B cell (primary cell): ENCODE results near the gene MRPL1. TPM values are rescaled to one million over a fixed set of nuclear protein-coding genes. Genes with fewer than 3 reads are reported as not detected.

Experiments
- ATAC-seq: fragments of 200-7000 bp; cut with Tn5 transposase; one replicate; pipeline ENCODE4 v1.10.0; 2021; ENCODE audit warnings: low read depth, mild to moderate bottlenecking, moderate number of reproducible peaks, moderate library complexity
- CTCF ChIA-PET: fragments of 350-600 bp; sonication (Branson Sonifier 250); formaldehyde crosslinking; loops from one replicate; lab custom pipeline; 2021; ENCODE audit warnings: antibody characterized with exemption, inconsistent platforms; lab: Charles Lee
- POLR2A ChIA-PET: fragments of 350-600 bp; sonication (Branson Sonifier 250); formaldehyde crosslinking; loops from one replicate; lab custom pipeline; 2021; ENCODE audit warnings: antibody characterized with exemption; lab: Charles Lee
- DNase-seq: peaks from one replicate; pipeline ENCODE4 v3.0.0; 2013
- H2AFZ ChIP-seq: 2 replicates; pipeline ENCODE4 v1.6.1; 2012; ENCODE audit warnings: mild to moderate bottlenecking, low read depth, low read length; ENCODE audit not compliant: insufficient read depth, poor library complexity, severe bottlenecking
- H3K27ac ChIP-seq, 2 donors: 1 replicate in 1 of 2; 2 replicates in 1 of 2; pipeline ENCODE4 v1.5.1; 2012 to 2013; ENCODE audit warnings: low read length in 2 of 2, mild to moderate bottlenecking in 2 of 2, moderate library complexity in 1 of 2
- H3K27me3 ChIP-seq, 4 experiments: fragments of 200-600 bp in 1 of 4; sonication (generic) in 1 of 4; replicated peaks in 1 of 4; 1 replicate in 2 of 4; 2 replicates in 2 of 4; pipeline versions ENCODE4 v1.6.1 to v1.7.0; 2013 to 2016; ENCODE audit warnings: low read length in 3 of 4, mild to moderate bottlenecking in 2 of 4, mixed read lengths in 1 of 4, moderate library complexity in 1 of 4; ENCODE audit not compliant: insufficient read depth in 4 of 4, control insufficient read depth in 3 of 4; ENCODE audit errors: control extremely low read depth in 1 of 4
- H3K36me3 ChIP-seq, 2 experiments: replicated peaks in 1 of 2; 1 replicate in 1 of 2; 2 replicates in 1 of 2; pipeline versions ENCODE4 v1.6.1 to v1.7.1; 2013; ENCODE audit warnings: low read length in 1 of 2; ENCODE audit not compliant: insufficient read depth in 2 of 2, control insufficient read depth in 1 of 2; ENCODE audit errors: control extremely low read depth in 1 of 2, extremely low read depth in 1 of 2
- H3K4me1 ChIP-seq, 2 donors: fragments of 200-600 bp in 1 of 2; sonication (generic) in 1 of 2; 1 replicate in 1 of 2; 2 replicates in 1 of 2; pipeline versions ENCODE4 v1.5.1 to v1.6.1; 2013 to 2017; ENCODE audit warnings: low read length in 2 of 2; ENCODE audit not compliant: control insufficient read depth in 2 of 2, insufficient read depth in 2 of 2
- H3K4me2 ChIP-seq: replicated peaks from 2 replicates; pipeline ENCODE3; 2012; ENCODE audit warnings: mild to moderate bottlenecking, low read depth, low read length; ENCODE audit not compliant: poor library complexity, severe bottlenecking
- H3K4me3 ChIP-seq, 5 experiments: fragments of 200-600 bp in 1 of 5; sonication (generic) in 1 of 5; 1 replicate in 3 of 5; 2 replicates in 2 of 5; pipeline versions ENCODE4 v1.5.1 to v1.7.0; 2011 to 2016; ENCODE audit warnings: low read length in 4 of 5, mild to moderate bottlenecking in 4 of 5, low read depth in 2 of 5, control low read depth in 1 of 5, moderate library complexity in 1 of 5; ENCODE audit not compliant: insufficient read depth in 1 of 5; ENCODE audit errors: control extremely low read depth in 1 of 5, extremely low read depth in 1 of 5
- H3K79me2 ChIP-seq: fragments of 200-600 bp; sonication (generic); one replicate; pipeline ENCODE4 v1.6.0; 2016; ENCODE audit warnings: low read length; ENCODE audit not compliant: control insufficient read depth, insufficient read depth
- H3K9ac ChIP-seq: fragments of 200-600 bp; sonication (generic); 2 replicates; pipeline ENCODE4 v1.6.1; 2017; ENCODE audit warnings: mild to moderate bottlenecking, low read length, moderate library complexity
- H3K9me3 ChIP-seq, 3 donors: one replicate each; pipeline versions ENCODE4 v1.6.1 to v1.7.1; 2013; ENCODE audit warnings: low read length in 2 of 3; ENCODE audit not compliant: control insufficient read depth in 2 of 3, insufficient read depth in 1 of 3; ENCODE audit errors: control extremely low read depth in 1 of 3
- H4K20me1 ChIP-seq: 2 replicates; pipeline ENCODE4 v1.6.0; 2012; ENCODE audit warnings: mild to moderate bottlenecking, low read length; ENCODE audit not compliant: insufficient read depth, control insufficient read depth, poor library complexity, severe bottlenecking
- H3K27ac Mint-ChIP-seq: one replicate; pipeline ENCODE4 v1.8.0; 2021; ENCODE audit warnings: mixed read lengths
- H3K27me3 Mint-ChIP-seq: one replicate; pipeline ENCODE4 v1.8.0; 2021; ENCODE audit warnings: mixed read lengths
- H3K4me1 Mint-ChIP-seq: one replicate; pipeline ENCODE4 v1.8.0; 2021; ENCODE audit warnings: mixed read lengths
- H3K4me3 Mint-ChIP-seq: one replicate; pipeline ENCODE4 v1.8.0; 2021; ENCODE audit warnings: mixed read lengths
- H3K9me3 Mint-ChIP-seq: one replicate; pipeline ENCODE4 v1.8.0; 2022; ENCODE audit warnings: mixed read lengths; ENCODE audit not compliant: insufficient read depth
- CTCF ChIP-seq: fragments of 200-600 bp; IDR thresholded peaks from one replicate; pipeline ENCODE4 v1.8.0; 2022; ENCODE audit warnings: antibody characterized with exemption, mild to moderate bottlenecking
- EZH2 ChIP-seq: IDR thresholded peaks from 2 replicates; pipeline ENCODE4 v1.6.1; 2012; ENCODE audit warnings: borderline replicate concordance, low read depth, mild to moderate bottlenecking, moderate library complexity, low read length; ENCODE audit not compliant: insufficient read depth, poor library complexity, severe bottlenecking
- WGBS: methylation state at CpG from one replicate; pipeline ENCODE4 v1.1.5; 2013; ENCODE audit warnings: missing lambda C conversion rate; ENCODE audit not compliant: insufficient coverage; 5-methylcytosine and 5-hydroxymethylcytosine counted together
- intact Hi-C: fragments of 100-400 bp; cut with micrococcal nuclease; formaldehyde crosslinking; loops from one replicate; pipeline ENCODE4 v1.10.0; 2022
- polyA plus RNA-seq: library from polyadenylated mRNA; depleted of rRNA; stranded (reverse); fragments of >200 nt; gene quantifications from 2 replicates; pipeline ENCODE4 v1.2.3, GENCODE V29; 2012
- small RNA-seq: library from RNA; depleted of rRNA; stranded (forward); fragments of <200 nt; gene quantifications from one replicate; pipeline ENCODE3, GENCODE V24; 2012; ENCODE audit warnings: low replicate concordance, low read depth; ENCODE audit not compliant: insufficient read length
- total RNA-seq, 2 donors: library from RNA; stranded (reverse); fragments of 120-200 nt in 1 of 2; gene quantifications; 1 replicate in 1 of 2; 2 replicates in 1 of 2; pipeline versions ENCODE4 v1.2.3 to v1.2.4, GENCODE V29; 2013 to 2022

MRPL1 gene
- total and polyA plus RNA-seq, 2 donors (not counting 1 experiment from before 2014, with no cell fraction given) = 22.3 to 23.3 TPM

DNA sequence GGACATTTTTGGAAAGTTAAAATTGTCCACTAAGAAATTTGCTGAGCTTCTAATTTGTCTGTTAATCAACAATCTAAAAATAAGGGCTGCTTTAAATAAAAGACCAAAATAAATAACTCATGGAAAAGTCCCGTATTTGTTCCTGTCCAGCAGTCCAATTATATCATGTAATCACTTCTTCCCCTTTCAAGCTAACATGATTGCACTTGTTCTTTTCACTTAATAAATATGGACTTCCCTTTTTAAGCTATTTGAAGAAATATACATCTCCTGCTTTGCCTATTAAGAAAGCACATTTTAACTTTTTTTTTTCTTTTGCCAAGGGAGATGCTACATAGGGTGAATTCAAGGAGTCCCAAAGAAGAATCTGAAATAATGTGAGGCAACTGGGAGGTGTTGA lies 138.9 kb downstream of the MRPL1 start:
- no CpG with 5 or more reads among the region's 1 CpG for WGBS
- H2AFZ ChIP-seq = no peak overlapping the region
- H3K4me3 ChIP-seq = no peak overlapping the region
- no peaks in the 10 kb centered on the region for H3K79me2 ChIP-seq
- DNase-seq (no peak), ATAC-seq (no peak)
- H3K4me1 Mint-ChIP-seq = no peaks in the 10 kb centered on the region
- ChIA-PET POLR2A (no interaction called here), CTCF (no interaction called here)
- H3K9ac ChIP-seq = no peak overlapping the region
- H3K4me3 Mint-ChIP-seq = no peak overlapping the region
- no peaks in the 10 kb centered on the region for H3K4me1 ChIP-seq
- H4K20me1 ChIP-seq = no peaks in the 10 kb centered on the region
- no peak overlapping the region for H3K27ac Mint-ChIP-seq
- no peak overlapping the region for H3K4me2 ChIP-seq
- H3K9me3 ChIP-seq = no peaks in the 10 kb centered on the region
- intact Hi-C loops = no loop called here
- peaks cover 0 to 4% (median 0%) of the 10 kb centered on the region in 4 experiments for H3K27me3 ChIP-seq
- no peak overlapping the region for H3K27ac ChIP-seq
- no peaks in the 10 kb centered on the region for H3K9me3 Mint-ChIP-seq
- no peaks in the 10 kb centered on the region for H3K36me3 ChIP-seq
- no peak for TF ChIP-seq EZH2
- no peak for TF ChIP-seq CTCF
- H3K27me3 Mint-ChIP-seq = peaks cover 21% of the 10 kb centered on the region

DNA sequence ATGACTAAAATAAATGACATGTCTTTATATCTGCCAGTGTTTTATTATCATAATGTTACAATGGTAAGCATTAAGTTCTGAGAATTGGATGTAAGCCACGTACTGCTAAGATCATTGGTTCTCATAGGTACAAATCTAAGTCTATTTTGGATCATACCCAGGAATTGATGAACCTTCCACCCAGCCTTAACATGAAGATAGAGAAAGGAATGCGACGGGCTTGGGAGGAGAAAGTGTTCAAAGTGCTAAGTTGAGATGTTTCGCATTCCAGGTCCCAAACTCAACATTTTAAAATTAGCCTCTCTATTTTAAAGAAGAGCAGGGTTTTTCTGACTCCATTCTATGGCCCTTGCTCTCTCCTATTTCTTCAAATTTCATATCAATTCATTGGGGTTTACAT lies 139.6 kb downstream of the MRPL1 start:
- no peak overlapping the region for H3K4me2 ChIP-seq
- no peak overlapping the region for H3K4me3 ChIP-seq
- WGBS = no CpG with 5 or more reads among the region's 4 CpGs
- no peaks in the 10 kb centered on the region for H3K79me2 ChIP-seq
- H3K36me3 ChIP-seq = no peaks in the 10 kb centered on the region
- H3K9me3 Mint-ChIP-seq = no peaks in the 10 kb centered on the region
- no peak overlapping the region for H2AFZ ChIP-seq
- H3K9ac ChIP-seq = no peak overlapping the region
- H3K4me1 Mint-ChIP-seq = no peaks in the 10 kb centered on the region
- ATAC-seq = no peak
- H3K4me3 Mint-ChIP-seq = no peak overlapping the region
- no peaks in the 10 kb centered on the region for H3K4me1 ChIP-seq
- CTCF ChIA-PET = no interaction called here
- no peaks in the 10 kb centered on the region for H3K9me3 ChIP-seq
- TF ChIP-seq EZH2 = no peak
- no peak for TF ChIP-seq CTCF
- H3K27ac ChIP-seq = no peak overlapping the region
- peaks cover 0 to 4% (median 0%) of the 10 kb centered on the region in 4 experiments for H3K27me3 ChIP-seq
- DNase-seq = no peak
- POLR2A ChIA-PET = no interaction called here
- intact Hi-C loops = no loop called here
- H4K20me1 ChIP-seq = no peaks in the 10 kb centered on the region
- no peak overlapping the region for H3K27ac Mint-ChIP-seq
- H3K27me3 Mint-ChIP-seq = peaks cover 21% of the 10 kb centered on the region

Small RNAs within 50 kb of the gene (small RNA-seq; reads per million reads assigned to genes)
- gene AC112225.1 = not detected

Other genes with a start within 250 kb of the MRPL1 start
- gene CNOT6L, start 43.5 kb upstream of the MRPL1 start, total RNA-seq = 119 TPM in 2 replicates
- gene CNOT6L, start 43.5 kb upstream of the MRPL1 start, polyA plus RNA-seq = 18.8 and 20.0 TPM in 2 replicates
- gene FRAS1, start 194.5 kb downstream of the MRPL1 start, total RNA-seq = 0.05 and 0.12 TPM in 2 replicates
- gene FRAS1, start 194.5 kb downstream of the MRPL1 start, polyA plus RNA-seq = 0.03 and 0.07 TPM in 2 replicates